A673 (cell line): ENCODE results near the gene ZSWIM3. TPM values are rescaled to one million over a fixed set of nuclear protein-coding genes. Genes with fewer than 3 reads are reported as not detected.

Source experiments
- BruUV-seq: library from RNA; stranded (reverse); fragments of 400-500 nt; replicated peaks from 2 replicates; lab custom pipeline; 2021; lab: Mats Ljungman, UMichigan
- CTCF ChIA-PET: fragments of 300-600 bp; sonication (Branson Sonifier 250); formaldehyde crosslinking; loops from one replicate; lab custom pipeline; 2022; ENCODE audit warnings: antibody characterized with exemption; lab: Charles Lee
- POLR2A ChIA-PET: fragments of 300-600 bp; sonication (Branson Sonifier 250); formaldehyde crosslinking; loops from one replicate; lab custom pipeline; 2022; ENCODE audit warnings: antibody characterized with exemption; ENCODE audit not compliant: low non-redundant PET; lab: Charles Lee
- DNase-seq: peaks from one replicate; pipeline ENCODE4 v3.0.0-alpha.2; 2015; ENCODE audit warnings: low spot score
- H3K27ac ChIP-seq: fragments of 200-600 bp; sonication (generic); 2 replicates; pipeline ENCODE4 v1.5.1; 2016; ENCODE audit warnings: mixed run types, low read depth, mild to moderate bottlenecking, mixed read lengths, antibody characterized with exemption, low read length; ENCODE audit not compliant: poor library complexity, severe bottlenecking
- H3K27me3 ChIP-seq: fragments of 200-600 bp; sonication (generic); replicated peaks from 2 replicates; pipeline ENCODE4 v1.6.1; 2017; ENCODE audit warnings: mixed run types, low read depth, mild to moderate bottlenecking, mixed read lengths, antibody characterized with exemption, low read length; ENCODE audit not compliant: insufficient read depth, poor library complexity
- H3K36me3 ChIP-seq: fragments of 200-600 bp; sonication (generic); 2 replicates; pipeline ENCODE4 v1.6.1; 2016; ENCODE audit warnings: mixed run types, mild to moderate bottlenecking, mixed read lengths, antibody characterized with exemption, low read length; ENCODE audit not compliant: insufficient read depth, poor library complexity, severe bottlenecking
- H3K4me1 ChIP-seq: fragments of 200-600 bp; sonication (generic); 2 replicates; pipeline ENCODE4 v1.6.1; 2017; ENCODE audit warnings: mixed run types, mild to moderate bottlenecking, mixed read lengths, antibody characterized with exemption, low read length; ENCODE audit not compliant: insufficient read depth, poor library complexity, severe bottlenecking
- H3K4me3 ChIP-seq: fragments of 200-600 bp; sonication (generic); 2 replicates; pipeline ENCODE4 v1.5.1; 2016; ENCODE audit warnings: low read depth, mixed run types, mild to moderate bottlenecking, mixed read lengths, low read length; ENCODE audit not compliant: poor library complexity, severe bottlenecking
- H3K9me3 ChIP-seq: fragments of 200-600 bp; sonication (generic); 2 replicates; pipeline ENCODE4 v1.6.1; 2016; ENCODE audit warnings: mixed run types, low read depth, mild to moderate bottlenecking, mixed read lengths, antibody characterized with exemption, low read length; ENCODE audit not compliant: poor library complexity, severe bottlenecking
- EZH2 ChIP-seq: fragments of 200-600 bp; sonication (generic); IDR thresholded peaks from 2 replicates; pipeline ENCODE4 v1.6.1; 2017; ENCODE audit warnings: borderline replicate concordance, low read depth, mild to moderate bottlenecking, mixed read lengths, antibody characterized with exemption, low read length; ENCODE audit not compliant: poor library complexity, severe bottlenecking
- intact Hi-C: fragments of 100-400 bp; cut with micrococcal nuclease; formaldehyde crosslinking; loops from one replicate; pipeline ENCODE4 v1.10.0; 2022; ENCODE audit not compliant: unreplicated experiment
- total RNA-seq: library from RNA; stranded (reverse); gene quantifications from 2 replicates; pipeline ENCODE4 v1.2.3, GENCODE V29; 2021
- TF ChIP-seq, protein P1 (sequence below): fragments of 300-800, 200-600 bp; sonication (generic); conservative IDR thresholded peaks from 2 replicates; pipeline ENCODE4 v1.5.1; 2017; ENCODE audit warnings: low read depth, mild to moderate bottlenecking, antibody characterized with exemption, low read length, moderate library complexity, mixed read lengths

ZSWIM3 gene
- total RNA-seq, 1 experiment from 2014 or later = 2.6 TPM

- Histone ChIP-seq H3K36me3 (peaks cover 81% of the 10 kb centered on the region), H3K9me3 (no peaks in the 10 kb centered on the region), H3K4me1 (peaks cover 8% of the 10 kb centered on the region), H3K4me3 (peak within 1 kb of the TSS; percentile 96), H3K27me3 (no peaks in the 10 kb centered on the region), H3K27ac (peak within 1 kb of the TSS; percentile 94)
- no TSS peak for BruUV-seq
- peak; percentile 100 for DNase-seq
- ChIA-PET CTCF (no interaction called here), POLR2A (interaction anchor here (0.6 to 1.2 kb wide), 3 partner anchors 10 to 140 kb away, joined by 3 to 5 read pairs (median 3); no protein-coding TSS in a partner anchor)
- intact Hi-C loops = no loop called here
- TF ChIP-seq EZH2 = no peak
- TF ChIP-seq, protein P1, sequence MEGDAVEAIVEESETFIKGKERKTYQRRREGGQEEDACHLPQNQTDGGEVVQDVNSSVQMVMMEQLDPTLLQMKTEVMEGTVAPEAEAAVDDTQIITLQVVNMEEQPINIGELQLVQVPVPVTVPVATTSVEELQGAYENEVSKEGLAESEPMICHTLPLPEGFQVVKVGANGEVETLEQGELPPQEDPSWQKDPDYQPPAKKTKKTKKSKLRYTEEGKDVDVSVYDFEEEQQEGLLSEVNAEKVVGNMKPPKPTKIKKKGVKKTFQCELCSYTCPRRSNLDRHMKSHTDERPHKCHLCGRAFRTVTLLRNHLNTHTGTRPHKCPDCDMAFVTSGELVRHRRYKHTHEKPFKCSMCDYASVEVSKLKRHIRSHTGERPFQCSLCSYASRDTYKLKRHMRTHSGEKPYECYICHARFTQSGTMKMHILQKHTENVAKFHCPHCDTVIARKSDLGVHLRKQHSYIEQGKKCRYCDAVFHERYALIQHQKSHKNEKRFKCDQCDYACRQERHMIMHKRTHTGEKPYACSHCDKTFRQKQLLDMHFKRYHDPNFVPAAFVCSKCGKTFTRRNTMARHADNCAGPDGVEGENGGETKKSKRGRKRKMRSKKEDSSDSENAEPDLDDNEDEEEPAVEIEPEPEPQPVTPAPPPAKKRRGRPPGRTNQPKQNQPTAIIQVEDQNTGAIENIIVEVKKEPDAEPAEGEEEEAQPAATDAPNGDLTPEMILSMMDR = no peak
These were observed 45.0 kb upstream of the ZSWIM3 start, which contains the start of gene UBE2C for GRCh38 chr20:45812157-45813005. Gene UBE2C (plus strand): TSS chr20:45812644. CDS start chr20:45812696, 52 bp downstream.

DNA sequence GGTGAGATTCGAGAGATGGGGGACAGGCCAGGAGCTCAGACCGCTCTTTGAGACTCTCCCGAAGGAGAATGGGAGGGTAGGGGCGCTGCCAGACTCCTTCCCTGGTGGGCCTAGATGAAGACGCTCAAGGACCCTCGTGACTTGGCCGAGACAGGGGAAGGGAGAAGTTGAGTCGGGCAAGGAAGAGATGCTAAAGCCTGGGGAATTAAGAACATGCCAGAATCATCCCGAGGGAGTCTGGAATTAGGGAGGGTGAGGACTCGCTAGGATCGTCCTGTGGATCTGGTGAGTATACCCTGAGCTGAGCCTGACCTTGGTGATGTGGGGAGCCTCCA, 44.4 kb upstream of the ZSWIM3 start:
- TF ChIP-seq, protein P1 = no peak
- no peak for TF ChIP-seq EZH2
- POLR2A ChIA-PET = interaction anchor here (0.6 to 1.2 kb wide), 3 partner anchors 9 to 140 kb away, joined by 3 to 5 read pairs (median 3); no protein-coding TSS in a partner anchor
- H3K4me3 ChIP-seq = peak overlapping the region; percentile 96
- H3K27ac ChIP-seq = peak overlapping the region; percentile 94
- peaks cover 79% of the 10 kb centered on the region for H3K36me3 ChIP-seq
- BruUV-seq = no TSS peak
- H3K9me3 ChIP-seq = no peaks in the 10 kb centered on the region
- CTCF ChIA-PET = no interaction called here
- no peak for DNase-seq
- no peaks in the 10 kb centered on the region for H3K27me3 ChIP-seq
- intact Hi-C loops = no loop called here
- peaks cover 8% of the 10 kb centered on the region for H3K4me1 ChIP-seq

- POLR2A ChIA-PET = interaction anchor here (1.2 kb wide), 1 partner anchor 9 kb away, joined by 5 read pairs; no protein-coding TSS in a partner anchor
- no peak for DNase-seq
- intact Hi-C loops = no loop called here
- CTCF ChIA-PET = no interaction called here
- H3K27ac ChIP-seq = peak overlapping the region; percentile 94
- peaks cover 79% of the 10 kb centered on the region for H3K36me3 ChIP-seq
- no peaks in the 10 kb centered on the region for H3K9me3 ChIP-seq
- H3K4me1 ChIP-seq = peaks cover 8% of the 10 kb centered on the region
- H3K27me3 ChIP-seq = no peaks in the 10 kb centered on the region
- TSS peak; percentile 70 for BruUV-seq
- no peak for TF ChIP-seq EZH2
- TF ChIP-seq, protein P1 = no peak
- peak overlapping the region; percentile 96 for H3K4me3 ChIP-seq
These were observed 43.9 kb upstream of the ZSWIM3 start for GRCh38 chr20:45813489-45813888.
